ENCODE measurements around the gene TAF12.
"Not testable (repeated sequence)": the region's sequence is repeated elsewhere in the genome, so short reads cannot be mapped to it uniquely, and the experiment has no call there.

The TAF12 gene

GRCh38 chr1:28642847-28643635 is at the start of gene TAF12:
TSS of gene TAF12 (minus strand) at chr1:28643067. CDS start at chr1:28622081, 20,986 bp downstream.
- H3K4me1 Mint-ChIP-seq (ENCODE audit: low read depth) = peaks cover 59% of the 10 kb centered on the region
- no peaks in the 10 kb centered on the region for H3K9me3 Mint-ChIP-seq (ENCODE audit: low read depth)
- H3K36me3 Mint-ChIP-seq = peaks cover 2% of the 10 kb centered on the region
- peak within 1 kb of the TSS; percentile 100 for H3K27ac Mint-ChIP-seq
- no peaks in the 10 kb centered on the region for H3K27me3 Mint-ChIP-seq
- peak within 1 kb of the TSS; percentile 100 for H3K4me3 Mint-ChIP-seq

- not testable (repeated sequence) for H3K4me1 Mint-ChIP-seq (ENCODE audit: low read depth); H3K27ac Mint-ChIP-seq; H3K27me3 Mint-ChIP-seq; H3K4me3 Mint-ChIP-seq; H3K9me3 Mint-ChIP-seq (ENCODE audit: low read depth)
- peaks cover 11% of the 10 kb centered on the region for H3K36me3 Mint-ChIP-seq
These were observed 48.8 kb upstream of the TAF12 start for GRCh38 chr1:28691627-28692026.

GRCh38 chr1:28684937-28685336 is 42.1 kb upstream of the TAF12 start:
- Mint-ChIP-seq H3K27ac (no peak overlapping the region), H3K4me3 (no peak overlapping the region), H3K27me3 (no peaks in the 10 kb centered on the region), H3K36me3 (peaks cover 5% of the 10 kb centered on the region), H3K9me3 (ENCODE audit: low read depth) (no peaks in the 10 kb centered on the region), H3K4me1 (ENCODE audit: low read depth) (peaks cover 2% of the 10 kb centered on the region)

- H3K27ac Mint-ChIP-seq = no peak overlapping the region
- no peak overlapping the region for H3K4me3 Mint-ChIP-seq
- H3K4me1 Mint-ChIP-seq (ENCODE audit: low read depth) = peaks cover 2% of the 10 kb centered on the region
- H3K36me3 Mint-ChIP-seq = peaks cover 5% of the 10 kb centered on the region
- no peaks in the 10 kb centered on the region for H3K9me3 Mint-ChIP-seq (ENCODE audit: low read depth)
- H3K27me3 Mint-ChIP-seq = no peaks in the 10 kb centered on the region
These were observed 40.0 kb upstream of the TAF12 start for GRCh38 chr1:28682840-28683239.

GRCh38 chr1:28680151-28680550 is 37.3 kb upstream of the TAF12 start:
- no peaks in the 10 kb centered on the region for H3K36me3 Mint-ChIP-seq
- no peak overlapping the region for H3K27ac Mint-ChIP-seq
- H3K4me3 Mint-ChIP-seq = no peak overlapping the region
- H3K9me3 Mint-ChIP-seq (ENCODE audit: low read depth) = no peaks in the 10 kb centered on the region
- H3K4me1 Mint-ChIP-seq (ENCODE audit: low read depth) = peaks cover 3% of the 10 kb centered on the region
- no peaks in the 10 kb centered on the region for H3K27me3 Mint-ChIP-seq

- no peaks in the 10 kb centered on the region for H3K27me3 Mint-ChIP-seq
- H3K4me3 Mint-ChIP-seq = no peak overlapping the region
- no peak overlapping the region for H3K27ac Mint-ChIP-seq
- no peaks in the 10 kb centered on the region for H3K36me3 Mint-ChIP-seq
- no peaks in the 10 kb centered on the region for H3K9me3 Mint-ChIP-seq (ENCODE audit: low read depth)
- peaks cover 6% of the 10 kb centered on the region for H3K4me1 Mint-ChIP-seq (ENCODE audit: low read depth)
These were observed 33.0 kb upstream of the TAF12 start for GRCh38 chr1:28675924-28676257.

- not testable (repeated sequence) for H3K36me3 Mint-ChIP-seq; H3K27ac Mint-ChIP-seq; H3K4me3 Mint-ChIP-seq; H3K9me3 Mint-ChIP-seq (ENCODE audit: low read depth); H3K27me3 Mint-ChIP-seq
- H3K4me1 Mint-ChIP-seq (ENCODE audit: low read depth) = peaks cover 17% of the 10 kb centered on the region
These were observed 30.1 kb upstream of the TAF12 start for GRCh38 chr1:28672971-28673370.

- Mint-ChIP-seq H3K36me3 (no peaks in the 10 kb centered on the region), H3K27ac (no peak overlapping the region), H3K27me3 (no peaks in the 10 kb centered on the region), H3K4me1 (ENCODE audit: low read depth) (peaks cover 18% of the 10 kb centered on the region), H3K4me3 (no peak overlapping the region), H3K9me3 (ENCODE audit: low read depth) (no peaks in the 10 kb centered on the region)
These were observed 28.4 kb upstream of the TAF12 start for GRCh38 chr1:28671254-28671780.

GRCh38 chr1:28668956-28669723 is 26.3 kb upstream of the TAF12 start:
- H3K36me3 Mint-ChIP-seq = no peaks in the 10 kb centered on the region
- H3K27ac Mint-ChIP-seq = peak overlapping the region; percentile 94
- H3K9me3 Mint-ChIP-seq (ENCODE audit: low read depth) = no peaks in the 10 kb centered on the region
- peaks cover 17% of the 10 kb centered on the region for H3K4me1 Mint-ChIP-seq (ENCODE audit: low read depth)
- peak overlapping the region; percentile 94 for H3K4me3 Mint-ChIP-seq
- no peaks in the 10 kb centered on the region for H3K27me3 Mint-ChIP-seq

GRCh38 chr1:28668191-28668955 is 25.5 kb upstream of the TAF12 start, which contains the start of gene GMEB1:
TSS of gene GMEB1 (plus strand) at chr1:28668784. CDS start at chr1:28683613, 14,829 bp downstream.
- H3K4me1 Mint-ChIP-seq (ENCODE audit: low read depth) = peaks cover 17% of the 10 kb centered on the region
- H3K9me3 Mint-ChIP-seq (ENCODE audit: low read depth) = no peaks in the 10 kb centered on the region
- no peaks in the 10 kb centered on the region for H3K27me3 Mint-ChIP-seq
- H3K36me3 Mint-ChIP-seq = no peaks in the 10 kb centered on the region
- peak within 1 kb of the TSS; percentile 96 for H3K4me3 Mint-ChIP-seq
- H3K27ac Mint-ChIP-seq = peak within 1 kb of the TSS; percentile 99

- no peaks in the 10 kb centered on the region for H3K36me3 Mint-ChIP-seq
- peaks cover 16% of the 10 kb centered on the region for H3K4me1 Mint-ChIP-seq (ENCODE audit: low read depth)
- H3K27ac Mint-ChIP-seq = peak overlapping the region; percentile 64
- H3K4me3 Mint-ChIP-seq = peak overlapping the region; percentile 27
- H3K9me3 Mint-ChIP-seq (ENCODE audit: low read depth) = no peaks in the 10 kb centered on the region
- no peaks in the 10 kb centered on the region for H3K27me3 Mint-ChIP-seq
These were observed 23.9 kb upstream of the TAF12 start for GRCh38 chr1:28666806-28667205.

GRCh38 chr1:28663871-28664470 is 21.1 kb upstream of the TAF12 start:
- Mint-ChIP-seq H3K4me3 (no peak overlapping the region), H3K36me3 (no peaks in the 10 kb centered on the region), H3K27me3 (no peaks in the 10 kb centered on the region), H3K9me3 (ENCODE audit: low read depth) (no peaks in the 10 kb centered on the region), H3K27ac (no peak overlapping the region), H3K4me1 (ENCODE audit: low read depth) (peaks cover 7% of the 10 kb centered on the region)

GRCh38 chr1:28656335-28656734 is 13.5 kb upstream of the TAF12 start:
- Mint-ChIP-seq H3K4me3 (no peak overlapping the region), H3K27ac (no peak overlapping the region), H3K9me3 (ENCODE audit: low read depth) (no peaks in the 10 kb centered on the region), H3K4me1 (ENCODE audit: low read depth) (no peaks in the 10 kb centered on the region), H3K27me3 (no peaks in the 10 kb centered on the region), H3K36me3 (no peaks in the 10 kb centered on the region)

GRCh38 chr1:28655448-28656311 is 12.8 kb upstream of the TAF12 start:
- not testable (repeated sequence) for H3K36me3 Mint-ChIP-seq; H3K4me1 Mint-ChIP-seq (ENCODE audit: low read depth)

More at GRCh38 chr1:28655448-28656311, 12.8 kb upstream of the TAF12 start:
- not testable (repeated sequence) for H3K27ac Mint-ChIP-seq; H3K27me3 Mint-ChIP-seq; H3K9me3 Mint-ChIP-seq (ENCODE audit: low read depth); H3K4me3 Mint-ChIP-seq
